Thyroid gland (tissue), 4 donors: Measurements from ENCODE around the gene TXNDC2. TPM values are rescaled to one million over a fixed set of nuclear protein-coding genes. Genes with fewer than 3 reads are reported as not detected.

Experiments used
- DNase-seq, 2 donors: peaks; one replicate each; pipeline ENCODE4 v3.0.0-alpha.2; 2019
- H3K27ac ChIP-seq, 3 donors: fragments of 200-600 bp; sonication (generic); 1 replicate in 2 of 3; 2 replicates in 1 of 3; pipeline ENCODE4 v1.5.1; 2016 to 2019; ENCODE audit warnings: mild to moderate bottlenecking in 1 of 3, moderate library complexity in 1 of 3
- H3K27me3 ChIP-seq: fragments of 200-600 bp; sonication (generic); one replicate; pipeline ENCODE4 v1.5.1; 2019
- H3K36me3 ChIP-seq, 2 donors: fragments of 200-600 bp; sonication (generic); one replicate each; pipeline ENCODE4 v1.5.1; 2016 to 2019
- H3K4me1 ChIP-seq, 2 donors: fragments of 200-600 bp; sonication (generic); one replicate each; pipeline ENCODE4 v1.5.1; 2017 to 2019
- H3K4me3 ChIP-seq, 3 donors: fragments of 200-600 bp; sonication (generic); replicated peaks in 1 of 3; 1 replicate in 2 of 3; 2 replicates in 1 of 3; pipeline ENCODE4 v1.5.1; 2016; ENCODE audit warnings: mild to moderate bottlenecking in 1 of 3
- H3K9me3 ChIP-seq: fragments of 200-600 bp; sonication (generic); one replicate; pipeline ENCODE4 v1.5.1; 2017
- CTCF ChIP-seq, 6 experiments: fragments of 200-600 bp in 3 of 6; fragments of 450-650 bp in 3 of 6; sonication (generic) in 3 of 6; IDR thresholded peaks; one replicate each; pipeline ENCODE4 v1.5.1; 2016 to 2019; ENCODE audit warnings: antibody characterized with exemption in 6 of 6, mild to moderate bottlenecking in 2 of 6, inconsistent platforms in 1 of 6, moderate library complexity in 1 of 6
- POLR2A ChIP-seq, 2 donors: fragments of 450-650 bp; IDR thresholded peaks; one replicate each; pipeline ENCODE4 v1.6.1; 2017; ENCODE audit warnings: antibody characterized with exemption in 2 of 2, mild to moderate bottlenecking in 2 of 2, moderate library complexity in 1 of 2
- WGBS, 2 donors: methylation state at CpG; one replicate each; pipeline ENCODE4 v1.1.5; 2017; 5-methylcytosine and 5-hydroxymethylcytosine counted together
- intact Hi-C: fragments of 100-400 bp; cut with DNase I; formaldehyde crosslinking; loops from one replicate; pipeline ENCODE4 v1.15.1; 2023
- total RNA-seq, 4 donors: library from RNA; depleted of rRNA; stranded (reverse); fragments of >200 nt; gene quantifications; one replicate each; pipeline ENCODE4 v1.2.3, GENCODE V29; 2016

Gene TXNDC2
- total RNA-seq, 4 donors from 2014 or later: not detected

- H3K4me3 ChIP-seq: no peak overlapping the region
- no peaks in the 10 kb centered on the region for H3K27me3 ChIP-seq
- H3K27ac ChIP-seq: peak overlapping the region; percentile 60 to 79 (median 78)
- H3K4me1 ChIP-seq: peaks cover 40 to 45% of the 10 kb centered on the region in 2 donors
- no peaks in the 10 kb centered on the region for H3K9me3 ChIP-seq
- no peaks in the 10 kb centered on the region for H3K36me3 ChIP-seq
- 52 to 53% methylated on average over 18 of the region's 18 CpGs for WGBS, 2 donors
- peak; percentile 80 to 84 for DNase-seq
- no peak for TF ChIP-seq CTCF (IDR thresholded peaks at IDR 0.05)
- peak in 1 of 2 donors; percentile 67 for TF ChIP-seq POLR2A (IDR thresholded peaks at IDR 0.05)
- intact Hi-C loops: no loop called here
Observed at GRCh38 chr18:9849407-9850283, 36.1 kb upstream of the TXNDC2 start.

- WGBS, 2 donors: 90 to 92% methylated on average over 3 of the region's 3 CpGs
- no peak for DNase-seq
- Histone ChIP-seq H3K4me3 (no peak overlapping the region), H3K27ac (peak overlapping the region in 2 of 3 donors; percentile 60 to 78), H3K27me3 (no peaks in the 10 kb centered on the region), H3K4me1 (peaks cover 39 to 50% of the 10 kb centered on the region in 2 donors), H3K9me3 (no peaks in the 10 kb centered on the region), H3K36me3 (no peaks in the 10 kb centered on the region)
- intact Hi-C loops: no loop called here
- TF ChIP-seq CTCF (IDR thresholded peaks at IDR 0.05): no peak
- TF ChIP-seq POLR2A (IDR thresholded peaks at IDR 0.05): no peak
Observed at GRCh38 chr18:9850309-9850708, 35.5 kb upstream of the TXNDC2 start.

- H3K9me3 ChIP-seq: no peaks in the 10 kb centered on the region
- no peak overlapping the region for H3K4me3 ChIP-seq
- peaks cover 42 to 53% of the 10 kb centered on the region in 2 donors for H3K4me1 ChIP-seq
- intact Hi-C loops: no loop called here
- H3K27ac ChIP-seq: no peak overlapping the region
- no peaks in the 10 kb centered on the region for H3K36me3 ChIP-seq
- no peak for DNase-seq
- no peaks in the 10 kb centered on the region for H3K27me3 ChIP-seq
- no peak for TF ChIP-seq POLR2A (IDR thresholded peaks at IDR 0.05)
- WGBS, 2 donors: 87 to 92% methylated on average over 2 of the region's 2 CpGs
Observed at GRCh38 chr18:9851511-9851910, 34.3 kb upstream of the TXNDC2 start.

- Histone ChIP-seq H3K27ac (no peak overlapping the region), H3K36me3 (no peaks in the 10 kb centered on the region), H3K27me3 (no peaks in the 10 kb centered on the region), H3K9me3 (no peaks in the 10 kb centered on the region), H3K4me3 (no peak overlapping the region), H3K4me1 (peaks cover 33 to 46% of the 10 kb centered on the region in 2 donors)
- DNase-seq: no peak
- TF ChIP-seq POLR2A (IDR thresholded peaks at IDR 0.05) (no peak), CTCF (IDR thresholded peaks at IDR 0.05) (no peak)
- 91 to 93% methylated on average over 5 of the region's 5 CpGs for WGBS, 2 donors
- intact Hi-C loops: no loop called here
Observed at GRCh38 chr18:9852266-9853081, 33.3 kb upstream of the TXNDC2 start.

- intact Hi-C loops: no loop called here
- WGBS, 2 donors: 83 to 85% methylated on average over 12 of the region's 12 CpGs
Observed at GRCh38 chr18:9854801-9855676, 30.7 kb upstream of the TXNDC2 start.

More at GRCh38 chr18:9854801-9855676, 30.7 kb upstream of the TXNDC2 start:
- TF ChIP-seq CTCF (IDR thresholded peaks at IDR 0.05): no peak
- no peak for TF ChIP-seq POLR2A (IDR thresholded peaks at IDR 0.05)
- DNase-seq: no peak
- Histone ChIP-seq H3K4me1 (peaks cover 14 to 27% of the 10 kb centered on the region in 2 donors), H3K36me3 (peaks cover 0 to 6% of the 10 kb centered on the region in 2 donors), H3K9me3 (no peaks in the 10 kb centered on the region), H3K27me3 (no peaks in the 10 kb centered on the region), H3K4me3 (no peak overlapping the region), H3K27ac (peak overlapping the region in 2 of 3 donors; percentile 56 to 60)
